ENCODE data around the gene PLAC8L1.
"Not testable (repeated sequence)": the region's sequence is repeated elsewhere in the genome, so short reads cannot be mapped to it uniquely, and the experiment has no call there.

Gene PLAC8L1

GRCh38 chr5:146105477-146105876 is at the start of gene PLAC8L1:
TSS of gene PLAC8L1 (minus strand) at chr5:146105577. CDS start at chr5:146104311, 1,266 bp downstream.
- CTCF ChIA-PET = no interaction called here
- POLR2A ChIA-PET = no interaction called here
- no peak for DNase-seq (ENCODE audit: extremely low spot score)
- TF ChIP-seq CTCF (IDR thresholded peaks at IDR 0.05; ENCODE audit: control extremely low read depth, extremely low read depth, low read depth, missing control alignments) = no peak

GRCh38 chr5:146151970-146152369 is 46.6 kb upstream of the PLAC8L1 start:
- ChIA-PET POLR2A (no interaction called here), CTCF (interaction anchor here (1.1 kb wide), 1 partner anchor 23 kb away, joined by 4 read pairs; no protein-coding TSS in a partner anchor)
- DNase-seq (ENCODE audit: extremely low spot score) = no peak
- TF ChIP-seq CTCF (IDR thresholded peaks at IDR 0.05; ENCODE audit: control extremely low read depth, extremely low read depth, low read depth, missing control alignments) = no peak

GRCh38 chr5:146137967-146138403 is 32.6 kb upstream of the PLAC8L1 start:
- no peak for TF ChIP-seq CTCF (IDR thresholded peaks at IDR 0.05; ENCODE audit: control extremely low read depth, extremely low read depth, low read depth, missing control alignments)
- DNase-seq (ENCODE audit: extremely low spot score) = no peak
- ChIA-PET POLR2A (no interaction called here), CTCF (interaction anchor here (1.2 kb wide), 1 partner anchor 10 kb away, joined by 4 read pairs; no protein-coding TSS in a partner anchor)

GRCh38 chr5:146130440-146131045 is 25.2 kb upstream of the PLAC8L1 start:
- ChIA-PET POLR2A (no interaction called here), CTCF (interaction anchor here (0.8 to 1.6 kb wide), 12 partner anchors 10 to 1927 kb away, joined by 3 to 10 read pairs (median 5); no protein-coding TSS in a partner anchor)
- DNase-seq (ENCODE audit: extremely low spot score) = no peak
- TF ChIP-seq CTCF (IDR thresholded peaks at IDR 0.05; ENCODE audit: control extremely low read depth, extremely low read depth, low read depth, missing control alignments) = peak; percentile 48

- CTCF ChIA-PET = interaction anchor here (1.3 kb wide), 1 partner anchor 14 kb away, joined by 3 read pairs; no protein-coding TSS in a partner anchor
- TF ChIP-seq CTCF (IDR thresholded peaks at IDR 0.05; ENCODE audit: control extremely low read depth, extremely low read depth, low read depth, missing control alignments) = no peak
- POLR2A ChIA-PET = no interaction called here
- DNase-seq (ENCODE audit: extremely low spot score) = no peak
Observed at GRCh38 chr5:146126068-146126467, 20.7 kb upstream of the PLAC8L1 start.

GRCh38 chr5:146124580-146124979 is 19.2 kb upstream of the PLAC8L1 start:
- ChIA-PET POLR2A (no interaction called here), CTCF (interaction anchor here (1.0 kb wide), 1 partner anchor 9 kb away, joined by 3 read pairs; no protein-coding TSS in a partner anchor)
- TF ChIP-seq CTCF (IDR thresholded peaks at IDR 0.05; ENCODE audit: control extremely low read depth, extremely low read depth, low read depth, missing control alignments) = no peak
- no peak for DNase-seq (ENCODE audit: extremely low spot score)

GRCh38 chr5:146121451-146121850 is 16.1 kb upstream of the PLAC8L1 start:
- DNase-seq (ENCODE audit: extremely low spot score); POLR2A ChIA-PET; CTCF ChIA-PET: not testable (repeated sequence)
